Fibroblast of pulmonary artery (primary cell): ENCODE results near the gene PRM1.
A peak's percentile ranks its signal among the peaks of the same experiment; 100 is the strongest.
"Not testable (repeated sequence)": the region's sequence is repeated elsewhere in the genome, so short reads cannot be mapped to it uniquely, and the experiment has no call there.

Experiments used
- DNase-seq: peaks from one replicate; pipeline ENCODE4 v3.0.0-alpha.2; 2010; ENCODE audit warnings: low read depth
- H3K4me3 ChIP-seq: replicated peaks from 2 replicates; pipeline ENCODE4 v1.5.1; 2011; ENCODE audit warnings: low read depth, mild to moderate bottlenecking, control low read depth, low read length, moderate library complexity
- TF ChIP-seq, protein P1 (sequence below): IDR thresholded peaks from 2 replicates; pipeline ENCODE4 v1.5.1; 2011; ENCODE audit warnings: mild to moderate bottlenecking, control low read depth, low read length, inconsistent platforms; ENCODE audit errors: missing control alignments

Gene PRM1

GRCh38 chr16:11301645-11302501 lies 20.7 kb upstream of the PRM1 start:
- H3K4me3 ChIP-seq: no peak overlapping the region
- TF ChIP-seq, protein P1, sequence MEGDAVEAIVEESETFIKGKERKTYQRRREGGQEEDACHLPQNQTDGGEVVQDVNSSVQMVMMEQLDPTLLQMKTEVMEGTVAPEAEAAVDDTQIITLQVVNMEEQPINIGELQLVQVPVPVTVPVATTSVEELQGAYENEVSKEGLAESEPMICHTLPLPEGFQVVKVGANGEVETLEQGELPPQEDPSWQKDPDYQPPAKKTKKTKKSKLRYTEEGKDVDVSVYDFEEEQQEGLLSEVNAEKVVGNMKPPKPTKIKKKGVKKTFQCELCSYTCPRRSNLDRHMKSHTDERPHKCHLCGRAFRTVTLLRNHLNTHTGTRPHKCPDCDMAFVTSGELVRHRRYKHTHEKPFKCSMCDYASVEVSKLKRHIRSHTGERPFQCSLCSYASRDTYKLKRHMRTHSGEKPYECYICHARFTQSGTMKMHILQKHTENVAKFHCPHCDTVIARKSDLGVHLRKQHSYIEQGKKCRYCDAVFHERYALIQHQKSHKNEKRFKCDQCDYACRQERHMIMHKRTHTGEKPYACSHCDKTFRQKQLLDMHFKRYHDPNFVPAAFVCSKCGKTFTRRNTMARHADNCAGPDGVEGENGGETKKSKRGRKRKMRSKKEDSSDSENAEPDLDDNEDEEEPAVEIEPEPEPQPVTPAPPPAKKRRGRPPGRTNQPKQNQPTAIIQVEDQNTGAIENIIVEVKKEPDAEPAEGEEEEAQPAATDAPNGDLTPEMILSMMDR: no peak
- DNase-seq: no peak

DNA sequence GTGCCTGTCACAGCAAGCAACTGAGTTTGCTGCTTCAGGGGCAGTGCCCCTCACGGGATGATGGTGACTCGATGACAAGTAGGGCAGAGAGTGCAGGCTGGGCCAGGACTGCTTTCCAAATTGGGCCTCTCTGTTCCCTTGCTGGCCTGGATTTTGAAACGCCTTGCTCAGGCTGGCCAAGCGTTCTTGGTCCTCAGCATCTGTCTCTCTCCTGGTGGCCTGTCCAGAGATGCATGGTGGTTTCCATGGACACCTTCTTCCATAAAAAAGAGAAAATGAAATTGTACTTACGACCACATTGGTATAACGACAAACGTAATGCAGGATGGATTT lies 19.4 kb upstream of the PRM1 start:
- TF ChIP-seq, protein P1: no peak
- no peak overlapping the region for H3K4me3 ChIP-seq
- no peak for DNase-seq

DNA sequence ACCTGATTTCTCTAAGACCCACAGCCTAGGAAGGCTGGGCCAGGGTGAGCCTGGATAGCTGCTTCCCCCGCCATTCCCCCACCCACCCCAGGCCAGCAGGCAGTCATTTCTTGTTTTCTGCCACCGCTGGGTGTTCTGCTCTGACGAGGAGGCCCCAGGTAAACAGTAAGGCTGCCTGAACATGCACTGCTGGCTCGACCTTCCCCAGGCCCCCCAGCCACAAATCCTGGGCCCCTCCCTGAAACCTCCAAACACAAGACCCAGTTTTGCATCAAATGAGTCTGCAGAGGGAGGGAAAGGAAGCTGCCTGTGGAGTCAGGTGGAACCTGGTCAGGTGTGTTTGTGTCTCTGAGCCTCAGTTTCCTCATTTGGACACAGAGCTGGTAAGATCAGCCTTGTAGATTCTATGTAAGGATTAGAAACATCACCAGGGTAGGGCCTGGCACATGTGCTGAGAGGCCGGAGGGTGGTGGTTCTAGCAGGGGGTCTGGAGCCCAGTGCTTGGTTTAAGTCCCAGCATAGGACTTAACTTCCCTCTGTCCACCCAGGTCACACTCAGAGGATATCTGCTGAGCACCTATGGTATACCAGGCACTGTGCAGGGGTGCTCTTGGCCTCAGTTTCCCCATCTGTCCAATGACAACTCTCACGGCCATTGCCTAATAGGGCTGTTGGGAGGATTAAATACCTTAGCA lies 18.9 kb upstream of the PRM1 start:
- DNase-seq: no peak
- H3K4me3 ChIP-seq: no peak overlapping the region
- TF ChIP-seq, protein P1: no peak

- H3K4me3 ChIP-seq, DNase-seq: not testable (repeated sequence)
Measured at GRCh38 chr16:11298950-11299547, 17.9 kb upstream of the PRM1 start.

- TF ChIP-seq, protein P1: no peak
- DNase-seq: no peak
- no peak overlapping the region for H3K4me3 ChIP-seq
Measured at GRCh38 chr16:11298143-11298900, 17.2 kb upstream of the PRM1 start.

DNA sequence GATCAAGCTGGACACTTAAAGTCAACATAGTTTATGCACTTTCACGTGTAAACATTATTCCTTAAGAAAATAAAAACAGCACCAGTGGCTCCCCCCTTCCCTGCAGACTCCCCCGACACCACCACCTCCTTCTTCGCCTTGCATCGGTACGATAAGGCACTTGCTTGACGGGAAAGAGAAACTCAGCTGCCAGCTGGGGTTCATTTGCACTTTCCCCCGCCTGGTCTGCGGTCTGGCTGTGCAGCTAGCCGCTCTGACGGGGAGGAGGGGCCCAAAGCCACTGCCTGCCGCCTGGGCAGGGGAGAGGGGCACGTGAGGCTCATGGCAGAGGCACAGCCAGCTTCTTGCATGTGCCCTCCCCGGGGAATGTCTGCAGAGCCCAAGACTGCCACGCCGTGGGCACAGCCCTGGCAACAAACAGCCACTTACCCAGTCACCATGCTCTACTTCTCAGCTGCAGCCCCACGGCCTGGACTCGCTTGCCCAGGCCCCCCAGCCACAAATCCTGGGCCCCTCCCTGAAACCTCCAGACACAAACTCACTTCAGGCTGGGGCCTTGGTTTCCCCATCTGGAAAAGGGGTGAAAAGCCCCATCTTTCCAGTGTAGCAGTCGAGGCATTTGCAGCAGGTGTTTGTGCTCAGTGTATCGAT lies 16.5 kb upstream of the PRM1 start:
- no peak overlapping the region for H3K4me3 ChIP-seq
- DNase-seq: peak; percentile 50
- TF ChIP-seq, protein P1: no peak
